Spleen (tissue), 7 donors: ENCODE measurements around the gene TMEM269.

Experiments
- POLR2A ChIP-seq, 3 donors: fragments of 450-650 bp; IDR thresholded peaks; one replicate each; pipeline ENCODE4 v1.5.1; 2017; ENCODE audit warnings: antibody characterized with exemption in 3 of 3, mild to moderate bottlenecking in 1 of 3
- TF ChIP-seq, protein P1 (sequence below), 11 experiments: fragments of 200-600 bp in 7 of 11; fragments of 450-650 bp in 4 of 11; sonication (generic) in 4 of 11; IDR thresholded peaks in 8 of 11; conservative IDR thresholded peaks in 3 of 11; 1 replicate in 7 of 11; 2 replicates in 4 of 11; pipeline versions ENCODE4 v1.4.0 to v1.8.0; 2016 to 2021; ENCODE audit warnings: antibody characterized with exemption in 11 of 11, inconsistent platforms in 4 of 11, mild to moderate bottlenecking in 1 of 11
- donor health status: DM: no; HTN: no; CAD: no; lungs with moderate emphysema.
- donor health status: DM: no; HTN: no; CAD: no.
- donor health status: DM: no; HTN: no; CAD: no.

DNA sequence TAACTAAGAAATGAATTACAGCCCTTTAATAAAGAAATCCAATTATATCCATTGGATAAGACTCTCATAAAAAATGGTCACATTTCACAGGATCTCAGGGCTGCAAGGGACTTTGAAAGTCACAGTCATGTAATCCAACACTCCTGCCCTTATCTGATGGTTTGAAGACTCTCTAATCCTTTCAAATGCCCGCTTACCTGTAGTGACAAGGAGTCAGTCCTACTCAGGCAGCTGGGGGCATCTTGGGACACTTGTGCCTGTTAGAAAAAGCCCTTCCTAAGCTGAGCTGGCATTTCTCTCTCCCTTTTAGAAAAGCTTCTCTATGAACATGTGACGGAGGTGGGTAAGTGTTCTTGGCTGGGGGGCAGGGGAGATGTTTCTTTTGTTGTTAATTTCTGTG is 50.6 kb downstream of the TMEM269 start:
- TF ChIP-seq, protein P1, sequence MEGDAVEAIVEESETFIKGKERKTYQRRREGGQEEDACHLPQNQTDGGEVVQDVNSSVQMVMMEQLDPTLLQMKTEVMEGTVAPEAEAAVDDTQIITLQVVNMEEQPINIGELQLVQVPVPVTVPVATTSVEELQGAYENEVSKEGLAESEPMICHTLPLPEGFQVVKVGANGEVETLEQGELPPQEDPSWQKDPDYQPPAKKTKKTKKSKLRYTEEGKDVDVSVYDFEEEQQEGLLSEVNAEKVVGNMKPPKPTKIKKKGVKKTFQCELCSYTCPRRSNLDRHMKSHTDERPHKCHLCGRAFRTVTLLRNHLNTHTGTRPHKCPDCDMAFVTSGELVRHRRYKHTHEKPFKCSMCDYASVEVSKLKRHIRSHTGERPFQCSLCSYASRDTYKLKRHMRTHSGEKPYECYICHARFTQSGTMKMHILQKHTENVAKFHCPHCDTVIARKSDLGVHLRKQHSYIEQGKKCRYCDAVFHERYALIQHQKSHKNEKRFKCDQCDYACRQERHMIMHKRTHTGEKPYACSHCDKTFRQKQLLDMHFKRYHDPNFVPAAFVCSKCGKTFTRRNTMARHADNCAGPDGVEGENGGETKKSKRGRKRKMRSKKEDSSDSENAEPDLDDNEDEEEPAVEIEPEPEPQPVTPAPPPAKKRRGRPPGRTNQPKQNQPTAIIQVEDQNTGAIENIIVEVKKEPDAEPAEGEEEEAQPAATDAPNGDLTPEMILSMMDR (IDR thresholded peaks at IDR 0.05 in 8 of 11, conservative IDR thresholded peaks at IDR 0.05 in 3 of 11) = no peak
- no peak for TF ChIP-seq POLR2A (IDR thresholded peaks at IDR 0.05)
